ENCODE data around the gene TMEM82.

Gene TMEM82

GRCh38 chr1:15722411-15722810 lies 19.9 kb upstream of the TMEM82 start:
- DNase-seq = no peak

DNA sequence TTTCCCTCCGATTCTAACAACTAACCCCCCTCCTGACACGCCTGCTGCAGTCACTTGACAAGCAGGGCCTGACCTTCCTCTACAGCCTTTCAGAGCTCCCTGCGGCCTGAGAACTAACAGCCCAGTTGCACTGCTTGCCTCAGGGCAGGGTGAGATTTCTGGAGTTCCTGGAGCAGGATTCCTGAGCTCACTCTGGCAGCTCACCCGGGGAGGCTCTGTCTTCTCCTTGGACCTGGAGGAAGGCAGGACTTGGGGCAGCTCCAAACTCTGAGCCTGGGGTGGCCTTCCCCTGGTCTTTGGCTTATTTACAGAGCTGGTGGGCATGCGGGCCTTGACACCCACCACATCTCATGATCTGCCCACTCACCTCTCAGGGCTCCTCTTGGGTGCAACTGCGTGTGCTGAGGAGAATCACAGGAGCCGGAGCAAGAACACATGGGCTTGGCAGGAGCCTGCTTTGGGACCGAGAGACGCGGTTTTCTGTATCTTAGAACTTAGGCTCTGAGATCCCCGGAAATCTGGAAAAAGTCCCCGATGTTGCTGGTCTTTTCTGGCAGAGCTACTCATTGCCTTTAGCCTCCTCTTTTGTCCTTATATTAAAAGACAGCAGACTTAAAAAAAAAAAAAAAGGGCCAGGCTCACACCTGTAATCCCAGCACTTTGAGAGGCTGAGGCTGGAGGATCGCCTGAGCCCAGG lies 19.3 kb upstream of the TMEM82 start:
- no peak for DNase-seq

DNA sequence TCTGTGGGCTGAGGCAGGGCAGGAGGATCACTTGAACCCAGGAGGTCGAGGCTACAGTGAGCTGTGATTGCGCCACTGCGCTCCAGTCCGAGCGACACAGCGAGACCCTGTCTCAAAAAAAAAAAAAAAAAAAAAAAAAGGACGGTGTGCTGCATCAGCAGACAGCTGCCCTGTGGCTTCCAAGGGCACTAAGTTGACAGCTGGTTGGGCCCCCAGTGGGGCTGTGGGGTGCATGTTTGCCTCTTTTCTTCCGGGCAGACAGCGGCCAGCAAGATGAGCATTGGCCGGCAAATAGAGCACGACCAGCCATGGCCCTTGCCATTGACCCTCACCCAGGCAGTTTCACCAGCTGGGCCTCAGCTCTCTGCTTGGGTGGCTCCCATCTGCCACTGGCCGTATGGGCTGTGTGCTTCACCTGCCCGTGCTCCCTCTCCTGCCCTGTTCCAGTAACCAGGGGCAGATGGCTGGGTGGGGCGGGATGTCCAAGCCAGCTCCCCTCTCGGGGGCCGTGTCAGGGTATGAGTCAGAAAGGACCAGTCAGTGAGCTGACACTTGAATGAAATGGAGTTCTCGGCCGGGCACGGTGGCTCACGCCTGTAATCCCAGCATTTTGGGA lies 18.6 kb upstream of the TMEM82 start:
- DNase-seq = no peak

DNA sequence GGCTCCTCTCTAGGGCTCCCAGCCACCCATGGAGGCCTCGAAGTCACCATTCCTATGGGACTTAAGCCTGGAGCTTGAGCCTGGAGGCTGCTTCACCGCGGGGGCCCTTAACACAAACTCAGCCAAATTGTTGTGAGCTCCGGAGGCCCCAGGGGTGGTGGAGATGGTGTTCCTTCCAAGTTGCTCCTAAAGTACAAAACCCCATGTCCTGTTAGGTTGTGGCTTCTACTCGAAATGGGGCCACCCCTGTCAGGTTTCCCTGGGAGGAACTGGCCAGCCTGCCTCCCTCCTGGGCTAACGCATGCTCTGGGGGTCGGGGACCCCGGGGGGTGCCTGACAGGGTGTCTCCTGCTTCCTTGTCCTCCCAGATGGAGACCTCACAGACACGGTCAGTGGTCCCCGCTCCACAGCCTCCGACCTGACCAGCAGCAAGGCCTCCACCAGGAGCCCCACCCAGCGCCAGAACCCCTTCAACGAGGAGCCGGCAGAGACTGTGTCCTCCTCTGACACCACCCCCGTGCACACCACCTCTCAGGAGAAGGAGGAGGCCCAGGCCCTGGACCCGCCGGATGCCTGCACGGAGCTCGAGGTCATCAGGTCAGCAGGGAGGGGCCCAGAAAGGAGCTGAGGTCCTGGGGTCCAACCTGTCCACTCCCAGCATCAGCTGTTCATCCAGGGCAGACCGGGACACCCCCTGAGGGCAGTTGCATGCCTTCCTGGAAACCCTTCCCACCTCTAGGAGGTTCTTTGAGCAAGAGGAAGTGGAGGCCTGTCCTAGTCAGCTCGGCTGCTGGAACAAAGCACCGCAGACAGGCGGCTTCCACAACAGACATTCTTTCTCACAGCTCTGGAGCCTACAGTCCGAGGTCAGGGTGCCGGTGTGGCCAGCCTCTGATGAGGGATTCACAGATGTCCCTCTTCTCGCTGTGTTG lies 17.1 kb upstream of the TMEM82 start:
- no peak for DNase-seq

DNA sequence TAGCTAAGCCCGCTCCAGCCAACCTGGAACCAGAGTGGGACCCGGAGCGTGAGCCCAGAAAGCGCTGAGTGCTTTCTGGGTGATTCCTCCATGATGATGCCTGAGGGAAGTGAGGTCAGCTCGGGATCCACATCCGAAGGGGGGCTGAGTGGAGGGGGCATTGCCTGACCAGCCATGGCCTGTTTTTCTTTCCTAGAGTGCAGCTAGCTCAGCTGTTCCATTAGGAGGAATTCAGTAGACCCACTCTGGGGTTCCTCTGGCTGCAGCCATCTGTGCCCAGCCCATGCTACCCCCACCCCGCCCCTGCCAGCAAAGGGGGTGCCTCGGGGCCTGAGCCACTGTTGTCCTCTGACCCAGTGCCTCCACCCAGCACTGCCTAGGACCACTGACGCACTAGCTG lies 15.8 kb upstream of the TMEM82 start:
- no peak for DNase-seq

DNA sequence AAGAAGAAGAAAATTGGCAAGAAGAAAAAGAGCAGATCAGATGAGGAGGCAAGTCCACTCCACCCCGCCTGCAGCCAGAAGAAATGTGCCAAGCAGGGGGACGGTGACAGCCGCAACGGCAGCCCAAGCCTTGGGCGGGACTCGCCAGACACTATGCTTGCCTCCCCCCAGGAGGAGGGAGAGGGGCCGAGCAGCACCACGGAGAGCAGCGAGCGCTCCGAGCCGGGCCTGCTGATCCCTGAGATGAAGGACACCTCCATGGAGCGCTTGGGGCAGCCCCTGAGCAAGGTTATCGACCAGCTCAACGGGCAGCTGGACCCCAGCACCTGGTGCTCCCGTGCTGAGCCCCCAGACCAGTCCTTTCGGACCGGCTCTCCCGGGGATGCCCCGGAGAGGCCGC lies 15.3 kb upstream of the TMEM82 start:
- no peak for DNase-seq

- DNase-seq = no peak
Measured at GRCh38 chr1:15727424-15727823, 14.9 kb upstream of the TMEM82 start.

GRCh38 chr1:15727866-15728534 lies 14.3 kb upstream of the TMEM82 start:
- DNase-seq = no peak

DNA sequence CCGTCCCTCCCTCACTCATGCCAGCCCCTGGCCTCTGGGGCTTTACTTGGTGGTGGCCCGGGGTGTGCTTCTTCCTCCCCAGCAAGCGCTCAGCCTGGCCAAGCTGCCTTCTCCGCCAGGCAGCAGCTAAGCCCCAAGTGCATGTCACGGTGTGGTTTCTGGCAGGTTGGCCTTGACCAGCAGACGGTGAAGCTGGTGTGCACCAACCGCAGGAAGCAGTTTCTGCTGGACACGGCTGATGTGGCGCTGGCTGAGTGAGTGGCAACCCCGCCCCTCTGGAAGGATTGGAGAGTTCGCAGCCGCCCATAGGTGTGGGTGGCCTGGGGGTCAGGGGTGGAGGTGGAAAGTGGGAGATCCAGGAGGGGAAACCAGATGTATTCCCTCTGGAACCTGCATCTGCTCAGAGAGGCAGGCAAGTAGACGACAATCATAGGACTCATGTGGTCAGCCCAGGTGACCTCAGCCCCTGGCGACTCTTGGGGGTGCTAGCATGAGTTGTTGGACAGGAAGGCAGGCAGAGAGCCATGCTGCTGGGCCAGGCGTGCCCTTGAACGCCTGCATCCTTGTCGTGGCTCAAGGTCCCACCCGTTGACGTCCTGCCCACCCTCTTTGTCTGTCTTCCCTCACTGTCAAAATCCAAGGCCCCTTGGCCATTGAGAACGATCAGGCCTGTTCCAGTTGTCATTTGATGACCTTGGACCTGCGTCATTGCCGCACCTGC lies 13.2 kb upstream of the TMEM82 start:
- DNase-seq = no peak

GRCh38 chr1:15730423-15730822 lies 11.9 kb upstream of the TMEM82 start:
- no peak for DNase-seq

DNA sequence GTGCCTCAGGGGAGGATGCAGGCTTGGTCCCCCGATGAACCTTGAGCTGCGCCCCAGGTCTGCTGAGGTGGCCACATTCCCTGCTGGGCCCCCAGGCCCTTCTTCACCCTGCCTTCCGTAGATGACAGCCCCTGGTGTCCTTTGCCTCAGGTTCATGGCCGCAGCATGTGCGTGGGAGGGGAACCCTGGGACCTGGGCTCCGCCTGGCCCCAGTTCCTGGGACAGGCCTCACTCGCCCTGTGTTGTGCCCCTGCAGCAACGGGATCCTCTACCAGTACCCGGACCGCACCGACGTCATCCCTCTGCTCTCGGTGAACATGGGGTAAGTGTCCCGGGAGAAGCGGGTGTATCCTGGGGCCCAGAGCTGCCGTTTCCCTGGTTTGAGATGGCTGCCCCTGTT lies 11.4 kb upstream of the TMEM82 start:
- no peak for DNase-seq

DNA sequence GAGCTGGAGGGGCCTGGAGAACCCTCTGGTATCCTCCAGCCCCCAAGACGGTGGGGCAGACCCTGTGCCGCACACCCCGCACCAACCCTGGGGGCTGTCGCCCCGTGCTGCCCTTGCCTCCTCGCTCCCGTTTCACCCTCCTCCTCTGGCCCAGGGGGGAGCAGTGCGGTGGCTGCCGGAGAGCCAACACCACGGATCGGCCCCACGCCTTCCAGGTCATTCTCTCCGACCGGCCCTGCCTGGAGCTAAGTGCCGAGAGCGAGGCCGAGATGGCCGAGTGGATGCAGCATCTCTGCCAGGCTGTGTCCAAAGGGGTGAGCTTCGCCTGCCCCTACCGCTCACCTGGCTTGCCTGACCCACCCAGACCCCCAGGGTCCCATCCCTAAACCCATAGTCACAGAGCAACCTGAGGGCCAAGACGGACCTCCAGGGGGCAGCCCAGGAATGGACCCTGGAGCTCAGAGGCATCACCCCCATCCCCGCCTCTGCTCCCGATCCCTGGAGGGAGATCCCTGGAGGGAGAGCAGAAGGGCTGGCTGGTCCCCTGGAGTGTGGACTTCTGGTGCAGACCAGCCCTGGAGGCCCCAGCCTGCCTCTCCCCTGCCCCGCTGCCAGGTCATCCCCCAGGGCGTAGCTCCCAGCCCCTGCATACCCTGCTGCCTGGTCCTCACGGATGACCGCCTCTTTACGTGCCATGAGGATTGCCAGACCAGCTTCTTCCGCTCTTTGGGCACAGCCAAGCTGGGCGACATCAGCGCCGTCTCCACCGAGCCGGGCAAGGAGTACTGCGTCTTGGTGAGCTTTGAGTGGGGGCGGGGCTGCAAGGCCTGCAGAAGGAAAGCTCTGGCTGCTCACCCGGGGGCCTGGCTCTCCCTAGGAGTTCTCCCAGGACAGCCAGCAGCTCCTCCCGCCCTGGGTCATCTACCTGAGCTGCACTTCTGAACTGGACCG lies 10.3 kb upstream of the TMEM82 start:
- DNase-seq = no peak

DNA sequence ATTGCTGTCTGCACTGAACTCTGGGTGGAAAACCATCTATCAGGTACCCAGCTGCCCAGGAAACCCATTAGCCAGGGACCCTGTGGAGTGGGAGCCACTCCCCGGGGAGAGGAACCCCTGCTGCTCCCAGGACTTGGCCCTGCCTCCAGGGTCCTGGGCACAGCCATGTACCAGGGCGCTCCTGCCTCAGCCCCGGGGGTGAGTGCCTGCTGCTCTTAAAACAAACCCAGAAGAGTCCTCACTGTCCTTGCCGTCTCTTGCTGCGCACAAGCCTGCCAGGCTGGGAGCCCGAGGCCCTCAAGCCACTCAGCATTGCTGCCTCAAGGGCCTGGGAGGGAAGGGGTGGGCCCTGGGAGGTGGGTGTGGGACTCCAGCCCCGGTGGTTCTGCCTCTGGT lies 9.6 kb upstream of the TMEM82 start:
- no peak for DNase-seq

DNA sequence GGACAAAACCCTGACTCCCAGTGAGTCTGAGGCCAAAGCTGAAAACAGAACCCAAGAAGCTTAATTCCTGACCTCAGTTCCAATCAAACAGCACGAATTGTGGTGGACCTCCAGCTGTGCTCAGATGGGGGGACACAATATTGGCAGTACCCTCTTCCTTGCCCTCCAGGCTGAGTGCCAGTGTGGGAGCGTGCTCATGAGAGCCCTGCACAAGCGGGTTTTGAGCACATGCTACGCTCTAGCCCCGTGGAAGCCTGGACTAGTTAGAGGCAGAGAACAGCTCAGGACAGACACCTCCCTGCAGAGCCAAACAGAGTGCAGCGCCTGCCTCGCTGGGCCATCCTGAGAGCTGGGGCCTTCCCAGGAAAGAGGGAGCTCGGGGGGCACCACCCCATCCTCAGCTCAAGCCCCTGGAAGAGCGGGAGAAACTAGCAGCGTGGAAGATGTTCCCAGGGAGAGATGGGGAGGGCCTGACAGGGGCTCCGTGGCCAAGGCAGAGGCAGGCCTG lies 9.0 kb upstream of the TMEM82 start:
- no peak for DNase-seq

- no peak for DNase-seq
Measured at GRCh38 chr1:15733726-15734226, 8.5 kb upstream of the TMEM82 start.

DNA sequence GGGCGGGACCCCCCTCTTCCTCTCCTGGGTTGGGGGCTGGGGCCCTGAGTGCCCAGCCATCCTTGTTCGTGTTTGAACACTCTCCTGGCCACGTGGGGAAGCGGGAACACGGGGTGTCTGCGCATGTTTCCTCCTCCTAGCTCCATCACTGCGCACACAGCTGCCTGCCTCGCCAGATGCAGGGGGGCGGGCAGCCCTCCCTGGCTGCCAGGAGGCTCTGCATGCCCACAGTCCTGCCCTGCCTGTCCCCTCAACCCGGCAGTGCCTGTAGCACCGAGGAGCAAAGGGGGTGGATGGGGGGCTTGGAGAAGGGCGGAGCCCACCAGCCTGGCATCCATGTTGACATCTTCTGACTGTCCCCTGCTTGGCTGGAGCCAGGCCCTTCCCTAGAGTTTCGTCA lies 8.0 kb upstream of the TMEM82 start:
- no peak for DNase-seq

GRCh38 chr1:15734901-15735300 lies 7.4 kb upstream of the TMEM82 start:
- no peak for DNase-seq

- DNase-seq = no peak
Measured at GRCh38 chr1:15735304-15736037, 6.8 kb upstream of the TMEM82 start.

GRCh38 chr1:15736038-15736891 lies 6.0 kb upstream of the TMEM82 start, which contains the start of gene SLC25A34:
TSS of gene SLC25A34 (plus strand) at chr1:15736258. CDS start at chr1:15736486, 228 bp downstream.
- no peak for DNase-seq

Measured in NCI-H1092 treated with DMSO at 0.1 percent for 48 hours (cell line).